ENCODE measurements around the gene RAB11B. TPM values are rescaled to one million over a fixed set of nuclear protein-coding genes. Genes with fewer than 3 reads are reported as not detected.
"Not testable (repeated sequence)": the region's sequence is repeated elsewhere in the genome, so short reads cannot be mapped to it uniquely, and the experiment has no call there.

Gene RAB11B
- total and polyA plus RNA-seq, 10 of the 15 experiments (the other 5 are each of a cell fraction or from before 2014, with no cell fraction given): 0.92 to 82.5 (median 17.9) TPM

GRCh38 chr19:8404391-8405151 lies 14.4 kb downstream of the RAB11B start:
- SMC1A ChIA-PET (ENCODE audit: uncharacterized antibody, unreplicated experiment): interaction anchor here (0.8 to 1.1 kb wide), 2 partner anchors 9 to 48 kb away, joined by 3 read pairs; no protein-coding TSS in a partner anchor
- H3K4me1 ChIP-seq (ENCODE audit: control insufficient read depth, insufficient read depth, low read length): no peaks in the 10 kb centered on the region
- no peak overlapping the region for H3K4me2 ChIP-seq (ENCODE audit: control insufficient read depth, insufficient read depth)
- no peaks in the 10 kb centered on the region for H3K27me3 ChIP-seq (replicated peaks in 1 of 2; ENCODE audit: control insufficient read depth in 2 of 2, insufficient read depth in 2 of 2, low read length in 1 of 2)
- ATAC-seq: no peak
- TF ChIP-seq NR2F1 (conservative IDR thresholded peaks at IDR 0.05) (no peak), BCL11A (IDR thresholded peaks at IDR 0.05; ENCODE audit: low read depth, low read length) (no peak), NFIC (IDR thresholded peaks at IDR 0.05; ENCODE audit: low read depth, low read length) (no peak), ESRRA (IDR thresholded peaks at IDR 0.05; ENCODE audit: low read length) (no peak)
- no peak for FAIRE-seq
- no peaks in the 10 kb centered on the region for H4K20me1 ChIP-seq (ENCODE audit: control insufficient read depth, insufficient read depth)
- WGBS (ENCODE audit: insufficient coverage, insufficient replicate concordance, low lambda C conversion rate, missing lambda C conversion rate): 90% methylated on average over 17 of the region's 18 CpGs
- no peaks in the 10 kb centered on the region; the same call in 1 of the 2 replicates for H3K79me2 ChIP-seq (ENCODE audit: control insufficient read depth, insufficient read depth, low read length)
- CTCF ChIA-PET: no interaction called here
- H3K9ac ChIP-seq (ENCODE audit: control insufficient read depth, insufficient read depth, low read length): no peak overlapping the region
- no peak overlapping the region for H3K27ac ChIP-seq (ENCODE audit: control insufficient read depth, insufficient read depth)
- POLR2A ChIA-PET: no interaction called here
- BruUV-seq (replicated peaks): no TSS peak
- H3K36me3 ChIP-seq (ENCODE audit: control insufficient read depth in 2 of 2, insufficient read depth in 2 of 2, low read length in 1 of 2): peaks cover 3 to 27% of the 10 kb centered on the region in 2 experiments; a peak in 2 of 4 replicates
- H3K4me3 ChIP-seq: no peak overlapping the region
- no peak overlapping the region for H2AFZ ChIP-seq (ENCODE audit: control insufficient read depth, low read depth, low read length)
- in situ Hi-C loops (cut with MboI): no loop called here
- RAD21 ChIA-PET (ENCODE audit: unreplicated experiment): no interaction called here
- H3K9me3 ChIP-seq (replicated peaks; ENCODE audit: control insufficient read depth, insufficient read depth, low read length): no peaks in the 10 kb centered on the region
- intact Hi-C loops (cut with micrococcal nuclease; ENCODE audit: unreplicated experiment): no loop called here
- no peak for DNase-seq (ENCODE audit: low read depth, low spot score)

- CTCF ChIA-PET: interaction anchor here (1.2 to 5.8 kb wide), 3 partner anchors 8 to 169 kb away, joined by 3 to 73 read pairs (median 4); partner anchors contain the start of gene MYO1F
- in situ Hi-C loops (cut with MboI): not testable (repeated sequence)
Measured at GRCh38 chr19:8410718-8411117, 20.6 kb downstream of the RAB11B start.

More at GRCh38 chr19:8410718-8411117, 20.6 kb downstream of the RAB11B start:
- H3K79me2 ChIP-seq (ENCODE audit: control insufficient read depth, insufficient read depth, low read length); FAIRE-seq; RAD21 ChIA-PET (ENCODE audit: unreplicated experiment); H3K27ac ChIP-seq (ENCODE audit: control insufficient read depth, insufficient read depth); ATAC-seq; H3K9ac ChIP-seq (ENCODE audit: control insufficient read depth, insufficient read depth, low read length); SMC1A ChIA-PET (ENCODE audit: uncharacterized antibody, unreplicated experiment); H4K20me1 ChIP-seq (ENCODE audit: control insufficient read depth, insufficient read depth); H3K4me2 ChIP-seq (ENCODE audit: control insufficient read depth, insufficient read depth); H3K36me3 ChIP-seq (ENCODE audit: control insufficient read depth in 2 of 2, insufficient read depth in 2 of 2, low read length in 1 of 2); BruUV-seq (replicated peaks); H3K9me3 ChIP-seq (replicated peaks; ENCODE audit: control insufficient read depth, insufficient read depth, low read length); H3K4me3 ChIP-seq; H2AFZ ChIP-seq (ENCODE audit: control insufficient read depth, low read depth, low read length); DNase-seq (ENCODE audit: low read depth, low spot score); H3K27me3 ChIP-seq (replicated peaks in 1 of 2; ENCODE audit: control insufficient read depth in 2 of 2, insufficient read depth in 2 of 2, low read length in 1 of 2); H3K4me1 ChIP-seq (ENCODE audit: control insufficient read depth, insufficient read depth, low read length): not testable (repeated sequence)
- intact Hi-C loops (cut with micrococcal nuclease; ENCODE audit: unreplicated experiment): loop anchor here (5.0 kb wide), 1 partner anchor 167 kb away; the partner anchor contains the start of gene MYO1F
- POLR2A ChIA-PET: interaction anchor here (4.8 kb wide), 1 partner anchor 35 kb away, joined by 14 read pairs; the partner anchor contains the start of gene HNRNPM
- 93% methylated on average over 13 of the region's 13 CpGs for WGBS (ENCODE audit: insufficient coverage, insufficient replicate concordance, low lambda C conversion rate, missing lambda C conversion rate)
